ENCODE results near the gene SDK2. TPM values are rescaled to one million over a fixed set of nuclear protein-coding genes. Genes with fewer than 3 reads are reported as not detected.

The SDK2 gene
- total and polyA plus RNA-seq, 9 of the 15 experiments (the other 6 are each of a cell fraction or from before 2014, with no cell fraction given) = 0.04 TPM; not detected in 8

- H3K79me2 ChIP-seq (ENCODE audit: control insufficient read depth, insufficient read depth, low read length) = no peaks in the 10 kb centered on the region
- CTCF ChIA-PET (ENCODE audit: low intra/inter-chr PET ratio) = no interaction called here
- no peaks in the 10 kb centered on the region for H3K9me3 ChIP-seq (replicated peaks; ENCODE audit: control insufficient read depth, insufficient read depth, low read depth, low read length)
- no peaks in the 10 kb centered on the region for H3K36me3 ChIP-seq (ENCODE audit: control insufficient read depth, insufficient read depth, low read length)
- H3K4me3 ChIP-seq = no peak overlapping the region
- DNase-seq (ENCODE audit: extremely low read depth in 1 of 4, low spot score in 3 of 4) = no peak
- TF ChIP-seq FOXM1 (IDR thresholded peaks at IDR 0.05; ENCODE audit: low read depth) = no peak
- no peak for TF ChIP-seq FOXM1 (CRISPR knock-in tag; IDR thresholded peaks at IDR 0.05; ENCODE audit: low read depth)
- TF ChIP-seq MYC (IDR thresholded peaks at IDR 0.05; ENCODE audit: low read depth, low read length) = no peak
- TF ChIP-seq MYC (CRISPR knock-in tag; IDR thresholded peaks at IDR 0.05; ENCODE audit: borderline replicate concordance, low read depth) = no peak
- no peak overlapping the region for H3K9ac ChIP-seq (ENCODE audit: insufficient read depth in 1 of 2, low read depth in 2 of 2, low read length in 2 of 2)
- H3K9me1 ChIP-seq (ENCODE audit: control insufficient read depth, insufficient read depth, low read length) = no peaks in the 10 kb centered on the region
- H2AFZ ChIP-seq (ENCODE audit: low read depth, low read length) = no peak overlapping the region
- no TSS peak for BruUV-seq (replicated peaks)
- H4K20me1 ChIP-seq (replicated peaks; ENCODE audit: control insufficient read depth, insufficient read depth, low read length) = no peaks in the 10 kb centered on the region; the same call in 1 of the 2 replicates
- H3K4me2 ChIP-seq (ENCODE audit: insufficient read depth, low read length) = no peak overlapping the region
- H3K27ac ChIP-seq (ENCODE audit: extremely low read depth, low read depth, low read length) = no peak overlapping the region
- no peaks in the 10 kb centered on the region for H3K4me1 ChIP-seq (replicated peaks in 1 of 2; ENCODE audit: control insufficient read depth in 2 of 2, insufficient read depth in 2 of 2, low read length in 2 of 2)
- intact Hi-C loops (cut with micrococcal nuclease) (loop anchor here (10.0 kb wide), 1 partner anchor 302 kb away; no protein-coding TSS in a partner anchor), in situ Hi-C loops (cut with MboI) (no loop called here)
- no peaks in the 10 kb centered on the region; a peak in 1 of 5 replicates for H3K27me3 ChIP-seq (ENCODE audit: control insufficient read depth in 2 of 2, insufficient read depth in 2 of 2, low read length in 2 of 2)
- whole genome bisulfite sequencing (ENCODE audit: insufficient coverage, low coverage, missing lambda C conversion rate) = 6% methylated on average over 3 of the region's 3 CpGs
- no peak for ATAC-seq
- no peak for FAIRE-seq
- POLR2A ChIA-PET = no interaction called here
Measured at GRCh38 chr17:73652886-73653480, 8.7 kb upstream of the SDK2 start.

GRCh38 chr17:73650617-73651200 lies 6.5 kb upstream of the SDK2 start:
- Histone ChIP-seq H3K79me2 (ENCODE audit: control insufficient read depth, insufficient read depth, low read length) (no peaks in the 10 kb centered on the region), H2AFZ (ENCODE audit: low read depth, low read length) (no peak overlapping the region), H3K4me3 (no peak overlapping the region), H3K4me2 (ENCODE audit: insufficient read depth, low read length) (no peak overlapping the region), H3K9me1 (ENCODE audit: control insufficient read depth, insufficient read depth, low read length) (no peaks in the 10 kb centered on the region), H3K27me3 (ENCODE audit: control insufficient read depth in 2 of 2, insufficient read depth in 2 of 2, low read length in 2 of 2) (peaks cover 0 to 9% of the 10 kb centered on the region in 2 experiments; a peak in 2 of 5 replicates), H4K20me1 (replicated peaks; ENCODE audit: control insufficient read depth, insufficient read depth, low read length) (no peaks in the 10 kb centered on the region; the same call in 1 of the 2 replicates), H3K36me3 (ENCODE audit: control insufficient read depth, insufficient read depth, low read length) (no peaks in the 10 kb centered on the region), H3K9ac (ENCODE audit: insufficient read depth in 1 of 2, low read depth in 2 of 2, low read length in 2 of 2) (no peak overlapping the region), H3K9me3 (replicated peaks; ENCODE audit: control insufficient read depth, insufficient read depth, low read depth, low read length) (no peaks in the 10 kb centered on the region), H3K27ac (ENCODE audit: extremely low read depth, low read depth, low read length) (no peak overlapping the region), H3K4me1 (replicated peaks in 1 of 2; ENCODE audit: control insufficient read depth in 2 of 2, insufficient read depth in 2 of 2, low read length in 2 of 2) (no peaks in the 10 kb centered on the region)
- FAIRE-seq = no peak
- no peak for DNase-seq (ENCODE audit: extremely low read depth in 1 of 4, low spot score in 3 of 4)
- ChIA-PET CTCF (ENCODE audit: low intra/inter-chr PET ratio) (no interaction called here), POLR2A (no interaction called here)
- ATAC-seq = no peak
- no TSS peak for BruUV-seq (replicated peaks)
- WGBS (ENCODE audit: insufficient coverage, low coverage, missing lambda C conversion rate) = 0% methylated on average over 11 of the region's 11 CpGs
- intact Hi-C loops (cut with micrococcal nuclease) (loop anchor here (10.0 kb wide), 1 partner anchor 304 kb away; no protein-coding TSS in a partner anchor), in situ Hi-C loops (cut with MboI) (no loop called here)
- TF ChIP-seq TCF7 (IDR thresholded peaks at IDR 0.05; ENCODE audit: borderline replicate concordance) (no peak), TEAD2 (tag; IDR thresholded peaks at IDR 0.05) (no peak), KLF10 (CRISPR knock-in tag; IDR thresholded peaks at IDR 0.05) (no peak), RUNX1 (IDR thresholded peaks at IDR 0.05; ENCODE audit: low read depth) (no peak), FOXJ3 (CRISPR knock-in tag; IDR thresholded peaks at IDR 0.05) (no peak), SIX5 (IDR thresholded peaks at IDR 0.05; ENCODE audit: borderline replicate concordance in 1 of 2, insufficient read depth in 1 of 2, low read depth in 1 of 2, low read length in 2 of 2) (no peak), NFE2 (IDR thresholded peaks at IDR 0.05; ENCODE audit: low read depth) (no peak), BCLAF1 (IDR thresholded peaks at IDR 0.05; ENCODE audit: borderline replicate concordance in 1 of 2, control insufficient read depth in 1 of 2, low read depth in 2 of 2, low read length in 1 of 2) (no peak), SMARCA5 (IDR thresholded peaks at IDR 0.05) (no peak), NFXL1 (CRISPR knock-in tag; IDR thresholded peaks at IDR 0.05) (no peak)

Data from K562 (cell line).